HG03342 (cell line): ENCODE measurements around the gene CPN2.

ENCODE experiments used
- ATAC-seq: cut with Tn5 transposase; IDR thresholded peaks from one replicate; pipeline ENCODE4 v1.9.1; 2021; ENCODE audit warnings: mild to moderate bottlenecking, moderate library complexity; ENCODE audit not compliant: unreplicated experiment

Gene CPN2

GRCh38 chr3:194298331-194299227, 52.5 kb downstream of the CPN2 start:
- ATAC-seq = no peak

GRCh38 chr3:194296454-194297263, 54.5 kb downstream of the CPN2 start:
- ATAC-seq = no peak

- no peak for ATAC-seq
These were observed 56.3 kb downstream of the CPN2 start for GRCh38 chr3:194294895-194295214.

GRCh38 chr3:194294199-194294894, 56.8 kb downstream of the CPN2 start:
- ATAC-seq = no peak

GRCh38 chr3:194293546-194294198, 57.5 kb downstream of the CPN2 start:
- ATAC-seq = no peak

- no peak for ATAC-seq
These were observed 58.8 kb downstream of the CPN2 start for GRCh38 chr3:194292331-194292730.
